ENCODE data around the gene ZSWIM4. TPM values are rescaled to one million over a fixed set of nuclear protein-coding genes. Genes with fewer than 3 reads are reported as not detected.

ZSWIM4 gene
- total and polyA plus RNA-seq, 10 of the 15 experiments (the other 5 are each of a cell fraction or from before 2014, with no cell fraction given): 0.73 to 11.1 (median 1.8) TPM; not detected in 2

- peaks cover 13% of the 10 kb centered on the region for H3K79me2 ChIP-seq (ENCODE audit: control insufficient read depth, insufficient read depth, low read length)
- H3K9ac ChIP-seq (ENCODE audit: control insufficient read depth, insufficient read depth, low read length): peak overlapping the region; percentile 91
- no peaks in the 10 kb centered on the region; the same call in 2 of the 3 replicates for H3K9me3 ChIP-seq (replicated peaks; ENCODE audit: control insufficient read depth, insufficient read depth, low read length)
- ChIA-PET SMC1A (ENCODE audit: uncharacterized antibody, unreplicated experiment) (interaction anchor here (0.8 to 2.6 kb wide), 6 partner anchors 11 to 179 kb away, joined by 3 to 20 read pairs (median 4); partner anchors contain the start of gene C19orf53), RAD21 (ENCODE audit: unreplicated experiment) (interaction anchor here (0.6 to 2.0 kb wide), 6 partner anchors 17 to 388 kb away, joined by 3 to 25 read pairs (median 4); partner anchors contain the start of genes ASF1B and C19orf53), CTCF (interaction anchor here (0.5 to 2.0 kb wide), 14 partner anchors 9 to 387 kb away, joined by 3 to 13 read pairs (median 3); partner anchors contain the start of genes C19orf53 and MRI1), POLR2A (interaction anchor here (0.6 to 2.6 kb wide), 13 partner anchors 9 to 98 kb away, joined by 3 to 20 read pairs (median 3); partner anchors contain the start of genes C19orf53 and MRI1)
- H3K27me3 ChIP-seq (replicated peaks in 1 of 2; ENCODE audit: control insufficient read depth in 2 of 2, insufficient read depth in 2 of 2, low read length in 1 of 2): no peaks in the 10 kb centered on the region
- peak overlapping the region; percentile 45 for H2AFZ ChIP-seq (ENCODE audit: control insufficient read depth, low read depth, low read length)
- peak overlapping the region; percentile 97 for H3K4me2 ChIP-seq (ENCODE audit: control insufficient read depth, insufficient read depth)
- FAIRE-seq (peak; percentile 92), ATAC-seq (peak; percentile 7), DNase-seq (ENCODE audit: low read depth, low spot score) (no peak)
- BruUV-seq (replicated peaks): TSS peak; percentile 94
- no peaks in the 10 kb centered on the region for H4K20me1 ChIP-seq (ENCODE audit: control insufficient read depth, insufficient read depth)
- peaks cover 0 to 2% of the 10 kb centered on the region in 2 experiments; a peak in 2 of 4 replicates for H3K36me3 ChIP-seq (ENCODE audit: control insufficient read depth in 2 of 2, insufficient read depth in 2 of 2, low read length in 1 of 2)
- peak overlapping the region; percentile 72 for H3K27ac ChIP-seq (ENCODE audit: control insufficient read depth, insufficient read depth)
- WGBS (ENCODE audit: insufficient coverage, insufficient replicate concordance, low lambda C conversion rate, missing lambda C conversion rate): under 1% methylated on average over 25 of the region's 25 CpGs
- in situ Hi-C loops (cut with MboI) (no loop called here), intact Hi-C loops (cut with micrococcal nuclease; ENCODE audit: unreplicated experiment) (no loop called here)
- peak overlapping the region; percentile 84 for H3K4me3 ChIP-seq
- peaks cover 5% of the 10 kb centered on the region for H3K4me1 ChIP-seq (ENCODE audit: control insufficient read depth, insufficient read depth, low read length)
- no peak for TF ChIP-seq CEBPZ (IDR thresholded peaks at IDR 0.05; ENCODE audit: low read depth, low read length)
- TF ChIP-seq BCLAF1 (IDR thresholded peaks at IDR 0.05): no peak
- no peak for TF ChIP-seq ZBTB40 (IDR thresholded peaks at IDR 0.05; ENCODE audit: borderline replicate concordance)
- TF ChIP-seq E2F8 (IDR thresholded peaks at IDR 0.05; ENCODE audit: low read depth, partially characterized antibody): no peak
- TF ChIP-seq FOS (IDR thresholded peaks at IDR 0.05; ENCODE audit: borderline replicate concordance, extremely low read depth, insufficient read length): no peak
- no peak for TF ChIP-seq NR2F1 (conservative IDR thresholded peaks at IDR 0.05)
- TF ChIP-seq RAD21 (IDR thresholded peaks at IDR 0.05; ENCODE audit: insufficient read depth, low read depth, low read length): no peak
- no peak for TF ChIP-seq STAT1 (conservative IDR thresholded peaks at IDR 0.05)
These were observed 46.9 kb upstream of the ZSWIM4 start for GRCh38 chr19:13748169-13748828.

Data from GM12878 (cell line).